Measurements from ENCODE around the gene MMD.

DNA sequence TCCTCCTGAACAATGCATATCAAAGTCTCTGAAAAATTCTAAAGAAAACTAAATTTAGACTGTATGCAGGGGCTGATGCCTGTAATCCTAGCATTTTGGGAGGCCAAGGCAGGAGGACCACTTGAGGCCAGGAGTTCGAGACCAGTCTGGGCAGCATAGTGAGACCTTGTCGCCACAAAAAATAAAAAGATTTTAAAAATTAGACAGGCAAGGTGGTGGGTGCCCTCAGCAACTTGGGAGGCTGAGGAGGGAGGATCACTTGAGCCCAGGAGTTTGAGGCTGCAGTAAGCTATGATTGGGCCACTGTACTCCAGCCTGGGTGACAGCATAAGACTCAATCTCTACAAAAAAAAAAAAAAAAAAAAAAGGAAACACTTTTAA, 30.1 kb upstream of the MMD start:
- no peak for TF ChIP-seq CTCF (IDR thresholded peaks at IDR 0.05)
- no peak for TF ChIP-seq POLR2AphosphoS5 (IDR thresholded peaks at IDR 0.05)
- no peak for TF ChIP-seq POLR2A (IDR thresholded peaks at IDR 0.05)
